Transverse colon (tissue), 4 donors: Measurements from ENCODE around the gene TENM4.

Experiments used
- EP300 ChIP-seq: sonication (generic); formaldehyde crosslinking; IDR thresholded peaks from one replicate; pipeline ENCODE4 v1.6.1; 2017; ENCODE audit warnings: antibody characterized with exemption, low read depth
- POLR2A ChIP-seq: fragments of 450-650 bp; IDR thresholded peaks from one replicate; pipeline ENCODE4 v1.6.1; 2016; ENCODE audit warnings: antibody characterized with exemption, mild to moderate bottlenecking, moderate library complexity
- POLR2AphosphoS5 ChIP-seq, 3 donors: sonication (generic); formaldehyde crosslinking; IDR thresholded peaks; one replicate each; pipeline ENCODE4 v1.6.1; 2016; ENCODE audit warnings: antibody characterized with exemption in 3 of 3
- TF ChIP-seq, protein P1 (sequence below), 5 experiments: fragments of 200-600 bp in 3 of 5; fragments of 450-650 bp in 2 of 5; sonication (generic) in 3 of 5; IDR thresholded peaks; 1 replicate in 2 of 5; 2 replicates in 3 of 5; pipeline ENCODE4 v1.5.1; 2016 to 2017; ENCODE audit warnings: antibody characterized with exemption in 5 of 5, inconsistent platforms in 3 of 5, mild to moderate bottlenecking in 2 of 5, moderate library complexity in 1 of 5

- TF ChIP-seq, protein P1, sequence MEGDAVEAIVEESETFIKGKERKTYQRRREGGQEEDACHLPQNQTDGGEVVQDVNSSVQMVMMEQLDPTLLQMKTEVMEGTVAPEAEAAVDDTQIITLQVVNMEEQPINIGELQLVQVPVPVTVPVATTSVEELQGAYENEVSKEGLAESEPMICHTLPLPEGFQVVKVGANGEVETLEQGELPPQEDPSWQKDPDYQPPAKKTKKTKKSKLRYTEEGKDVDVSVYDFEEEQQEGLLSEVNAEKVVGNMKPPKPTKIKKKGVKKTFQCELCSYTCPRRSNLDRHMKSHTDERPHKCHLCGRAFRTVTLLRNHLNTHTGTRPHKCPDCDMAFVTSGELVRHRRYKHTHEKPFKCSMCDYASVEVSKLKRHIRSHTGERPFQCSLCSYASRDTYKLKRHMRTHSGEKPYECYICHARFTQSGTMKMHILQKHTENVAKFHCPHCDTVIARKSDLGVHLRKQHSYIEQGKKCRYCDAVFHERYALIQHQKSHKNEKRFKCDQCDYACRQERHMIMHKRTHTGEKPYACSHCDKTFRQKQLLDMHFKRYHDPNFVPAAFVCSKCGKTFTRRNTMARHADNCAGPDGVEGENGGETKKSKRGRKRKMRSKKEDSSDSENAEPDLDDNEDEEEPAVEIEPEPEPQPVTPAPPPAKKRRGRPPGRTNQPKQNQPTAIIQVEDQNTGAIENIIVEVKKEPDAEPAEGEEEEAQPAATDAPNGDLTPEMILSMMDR (IDR thresholded peaks at IDR 0.05) = no peak
- TF ChIP-seq EP300 (no peak), POLR2A (no peak), POLR2AphosphoS5 (IDR thresholded peaks at IDR 0.05) (peak in 1 of 3 donors; percentile 28)
These were observed 499.5 kb downstream of the TENM4 start for GRCh38 chr11:78941226-78941851.
